Adrenal gland (tissue), 12 donors: ENCODE results near the gene DOCK9. TPM values are rescaled to one million over a fixed set of nuclear protein-coding genes. Genes with fewer than 3 reads are reported as not detected.
A peak's percentile ranks its signal among the peaks of the same experiment; 100 is the strongest.

ENCODE experiments used
- DNase-seq, 7 donors: peaks; one replicate each; pipeline ENCODE4 v3.0.0-alpha.2; 2019 to 2020
- H3K27ac ChIP-seq, 5 donors: fragments of 200-600 bp; sonication (generic) in 4 of 5; 1 replicate in 3 of 5; 2 replicates in 2 of 5; pipeline versions ENCODE4 v1.5.1 to v1.8.0; 2016 to 2020; ENCODE audit warnings: mild to moderate bottlenecking in 1 of 5
- H3K27me3 ChIP-seq: fragments of 200-600 bp; 2 replicates; pipeline ENCODE4 v1.8.0; 2021
- H3K36me3 ChIP-seq, 2 donors: fragments of 200-600 bp; replicated peaks in 1 of 2; 1 replicate in 1 of 2; 2 replicates in 1 of 2; pipeline versions ENCODE4 v1.5.1 to v1.8.0; 2018 to 2022
- H3K4me1 ChIP-seq, 2 donors: fragments of 200-600 bp; replicated peaks in 1 of 2; 1 replicate in 1 of 2; 2 replicates in 1 of 2; pipeline versions ENCODE4 v1.5.1 to v1.8.0; 2018 to 2021
- H3K4me3 ChIP-seq, 4 donors: fragments of 200-600 bp; sonication (generic) in 3 of 4; one replicate each; pipeline ENCODE4 v1.5.1; 2016 to 2018
- H3K9me3 ChIP-seq, 3 donors: fragments of 200-600 bp; sonication (generic) in 1 of 3; replicated peaks in 1 of 3; 1 replicate in 2 of 3; 2 replicates in 1 of 3; pipeline versions ENCODE4 v1.5.1 to v1.8.0; 2016 to 2021
- POLR2A ChIP-seq, 2 donors: fragments of 450-650 bp; IDR thresholded peaks; one replicate each; pipeline ENCODE4 v1.6.1; 2017; ENCODE audit warnings: antibody characterized with exemption in 2 of 2, mild to moderate bottlenecking in 2 of 2, moderate library complexity in 1 of 2
- WGBS, 4 donors: extraction: QIAGEN DNeasy Blood & Tissue Kit in 2 of 4; methylation state at CpG; one replicate each; pipeline versions ENCODE4 v1.1.5 to v1.1.7; 2013 to 2017; 5-methylcytosine and 5-hydroxymethylcytosine counted together
- intact Hi-C, 2 donors: fragments of 100-400 bp; cut with DNase I; formaldehyde crosslinking; loops; one replicate each; pipeline versions ENCODE4 v1.14.1 to v1.15.0; 2022 to 2023
- polyA plus RNA-seq, 3 donors: library from polyadenylated mRNA; stranded (reverse); fragments of 200-250 nt in 2 of 3; fragments of 350-450 nt in 1 of 3; fragmentation: Illumina TruSeq in 1 of 3; extraction: RNeasy Lipid Tissue Mini Kit (QIAGEN cat#74804) in 1 of 3; gene quantifications; one replicate each; pipeline ENCODE4 v1.2.3, GENCODE V29; 2013 to 2014
- total RNA-seq, 9 donors: library from RNA; depleted of rRNA in 4 of 9; stranded (reverse); fragments of >200 nt in 4 of 9; fragments of 120-200 nt in 1 of 9; fragmentation: NEBNext Ultra II Directional in 1 of 9; extraction: Animal tissue kit (Norgen Biotek cat#: 25700) in 1 of 9; gene quantifications; one replicate each; pipeline versions ENCODE4 v1.1.0 to v1.2.4, GENCODE V29; 2013 to 2023
- TF ChIP-seq, protein P1 (sequence below), 6 experiments: fragments of 450-650 bp in 4 of 6; fragments of 200-600 bp in 2 of 6; sonication (generic) in 1 of 6; IDR thresholded peaks; 1 replicate in 5 of 6; 2 replicates in 1 of 6; pipeline versions ENCODE4 v1.5.1 to v1.8.0; 2016 to 2021; ENCODE audit warnings: antibody characterized with exemption in 6 of 6, mild to moderate bottlenecking in 2 of 6, moderate library complexity in 1 of 6
- donor health status: healthy with polysubstance abuse.
- donor health status: Bipolar disorder and iron deficiency.
- donor health status: DM: yes; HTN: yes; CAD: no.
- donor health status: DM: no; HTN: no; CAD: no.
- donor health status: DM: no; HTN: no; CAD: no.
- donor health status: DM: yes; HTN: yes; CAD: no.

Gene DOCK9
- total and polyA plus RNA-seq, 12 donors, result 16.2 to 83.4 (median 51.9) TPM

- Histone ChIP-seq H3K4me3 (no peak overlapping the region), H3K27ac (no peak overlapping the region), H3K9me3 (no peaks in the 10 kb centered on the region), H3K27me3 (no peaks in the 10 kb centered on the region), H3K36me3 (no peaks in the 10 kb centered on the region), H3K4me1 (peaks cover 24 to 36% of the 10 kb centered on the region in 2 donors)
- no peak for DNase-seq
- 83 to 91% (median 87%) methylated on average over 5 of the region's 5 CpGs for WGBS, 4 donors
- TF ChIP-seq POLR2A (IDR thresholded peaks at IDR 0.05), result no peak
- TF ChIP-seq, protein P1, sequence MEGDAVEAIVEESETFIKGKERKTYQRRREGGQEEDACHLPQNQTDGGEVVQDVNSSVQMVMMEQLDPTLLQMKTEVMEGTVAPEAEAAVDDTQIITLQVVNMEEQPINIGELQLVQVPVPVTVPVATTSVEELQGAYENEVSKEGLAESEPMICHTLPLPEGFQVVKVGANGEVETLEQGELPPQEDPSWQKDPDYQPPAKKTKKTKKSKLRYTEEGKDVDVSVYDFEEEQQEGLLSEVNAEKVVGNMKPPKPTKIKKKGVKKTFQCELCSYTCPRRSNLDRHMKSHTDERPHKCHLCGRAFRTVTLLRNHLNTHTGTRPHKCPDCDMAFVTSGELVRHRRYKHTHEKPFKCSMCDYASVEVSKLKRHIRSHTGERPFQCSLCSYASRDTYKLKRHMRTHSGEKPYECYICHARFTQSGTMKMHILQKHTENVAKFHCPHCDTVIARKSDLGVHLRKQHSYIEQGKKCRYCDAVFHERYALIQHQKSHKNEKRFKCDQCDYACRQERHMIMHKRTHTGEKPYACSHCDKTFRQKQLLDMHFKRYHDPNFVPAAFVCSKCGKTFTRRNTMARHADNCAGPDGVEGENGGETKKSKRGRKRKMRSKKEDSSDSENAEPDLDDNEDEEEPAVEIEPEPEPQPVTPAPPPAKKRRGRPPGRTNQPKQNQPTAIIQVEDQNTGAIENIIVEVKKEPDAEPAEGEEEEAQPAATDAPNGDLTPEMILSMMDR (IDR thresholded peaks at IDR 0.05), result no peak
- intact Hi-C loops, result no loop called here
These were observed 24.4 kb upstream of the DOCK9 start for GRCh38 chr13:99002172-99002710.

- no peaks in the 10 kb centered on the region for H3K27me3 ChIP-seq
- WGBS, 4 donors, result 90 to 98% (median 93%) methylated on average over 2 of the region's 2 CpGs
- no peak overlapping the region for H3K4me3 ChIP-seq
- no peaks in the 10 kb centered on the region for H3K9me3 ChIP-seq
- H3K4me1 ChIP-seq, result peaks cover 24 to 36% of the 10 kb centered on the region in 2 donors
- DNase-seq, result no peak
- H3K36me3 ChIP-seq, result no peaks in the 10 kb centered on the region
- intact Hi-C loops, result no loop called here
- no peak for TF ChIP-seq POLR2A (IDR thresholded peaks at IDR 0.05)
- TF ChIP-seq, protein P1 (IDR thresholded peaks at IDR 0.05), result no peak
- no peak overlapping the region for H3K27ac ChIP-seq
These were observed 22.3 kb upstream of the DOCK9 start for GRCh38 chr13:99000137-99000536.

DNA sequence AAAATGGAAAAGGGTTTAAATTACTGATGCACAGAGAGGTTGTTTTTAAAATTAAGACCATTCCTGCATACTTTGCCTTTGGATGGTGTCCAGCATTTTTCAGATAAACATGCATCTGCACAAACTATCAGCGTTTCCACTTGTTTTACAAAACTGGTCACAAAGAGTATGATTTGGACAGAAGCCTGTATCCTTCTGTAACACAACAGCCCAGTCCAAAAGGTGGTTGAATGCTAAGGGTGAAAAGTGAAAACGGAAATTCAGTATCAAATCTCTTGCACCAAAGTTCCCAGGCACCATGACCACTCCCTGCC, 21.7 kb upstream of the DOCK9 start:
- H3K4me1 ChIP-seq, result peaks cover 18 to 32% of the 10 kb centered on the region in 2 donors

GRCh38 chr13:98998831-98999638, 21.2 kb upstream of the DOCK9 start:
- Histone ChIP-seq H3K27ac (peak overlapping the region in 1 of 5 donors; percentile 73), H3K36me3 (no peaks in the 10 kb centered on the region), H3K27me3 (no peaks in the 10 kb centered on the region), H3K9me3 (no peaks in the 10 kb centered on the region), H3K4me1 (peaks cover 18 to 28% of the 10 kb centered on the region in 2 donors), H3K4me3 (no peak overlapping the region)
- intact Hi-C loops, result no loop called here
- no peak for TF ChIP-seq POLR2A (IDR thresholded peaks at IDR 0.05)
- TF ChIP-seq, protein P1 (IDR thresholded peaks at IDR 0.05), result no peak
- no peak for DNase-seq
- 40 to 54% (median 45%) methylated on average over 8 of the region's 8 CpGs for WGBS, 4 donors

More for the DNA sequence above, 21.7 kb upstream of the DOCK9 start:
- intact Hi-C loops, result no loop called here
- 28 to 44% (median 40%) methylated on average over 2 of the region's 2 CpGs for WGBS, 4 donors
- no peaks in the 10 kb centered on the region for H3K36me3 ChIP-seq
- no peaks in the 10 kb centered on the region for H3K9me3 ChIP-seq
- TF ChIP-seq POLR2A (IDR thresholded peaks at IDR 0.05), result no peak
- TF ChIP-seq, protein P1 (IDR thresholded peaks at IDR 0.05), result no peak
- no peaks in the 10 kb centered on the region for H3K27me3 ChIP-seq
- H3K27ac ChIP-seq, result no peak overlapping the region
- no peak for DNase-seq
- no peak overlapping the region for H3K4me3 ChIP-seq
